ENCODE measurements around the gene KRTAP4-16. TPM values are rescaled to one million over a fixed set of nuclear protein-coding genes. Genes with fewer than 3 reads are reported as not detected.
"Not testable (repeated sequence)": the region's sequence is repeated elsewhere in the genome, so short reads cannot be mapped to it uniquely, and the experiment has no call there.

KRTAP4-16 gene
- total and polyA plus RNA-seq, 10 donors, result not detected

DNA sequence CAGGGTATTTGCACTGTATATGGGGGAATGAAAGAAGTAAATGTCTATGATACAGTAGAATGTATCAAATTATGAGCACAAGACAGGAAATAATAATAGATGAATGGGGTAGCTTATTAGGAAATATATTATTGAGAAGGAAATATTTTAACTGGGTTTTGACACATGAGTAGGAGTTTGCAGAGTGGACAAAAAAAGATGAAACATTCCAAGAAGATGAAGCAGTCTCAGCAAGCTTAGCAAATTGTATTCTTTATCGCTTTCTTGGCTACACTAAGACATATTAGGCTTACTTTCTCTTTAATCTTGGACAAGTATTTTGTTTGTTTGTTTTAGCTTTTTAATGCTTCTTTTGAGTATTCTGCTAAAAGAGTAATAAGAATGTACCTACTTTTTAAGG lies 1.9 kb upstream of the KRTAP4-16 start:
- intact Hi-C loops (cut with DNase I; ENCODE audit: low total_unique reads), result no loop called here
- no peaks in the 10 kb centered on the region for H3K9me3 ChIP-seq
- 94 to 98% (median 95%) methylated on average over 1 of the region's 1 CpG for WGBS, 5 donors

DNA sequence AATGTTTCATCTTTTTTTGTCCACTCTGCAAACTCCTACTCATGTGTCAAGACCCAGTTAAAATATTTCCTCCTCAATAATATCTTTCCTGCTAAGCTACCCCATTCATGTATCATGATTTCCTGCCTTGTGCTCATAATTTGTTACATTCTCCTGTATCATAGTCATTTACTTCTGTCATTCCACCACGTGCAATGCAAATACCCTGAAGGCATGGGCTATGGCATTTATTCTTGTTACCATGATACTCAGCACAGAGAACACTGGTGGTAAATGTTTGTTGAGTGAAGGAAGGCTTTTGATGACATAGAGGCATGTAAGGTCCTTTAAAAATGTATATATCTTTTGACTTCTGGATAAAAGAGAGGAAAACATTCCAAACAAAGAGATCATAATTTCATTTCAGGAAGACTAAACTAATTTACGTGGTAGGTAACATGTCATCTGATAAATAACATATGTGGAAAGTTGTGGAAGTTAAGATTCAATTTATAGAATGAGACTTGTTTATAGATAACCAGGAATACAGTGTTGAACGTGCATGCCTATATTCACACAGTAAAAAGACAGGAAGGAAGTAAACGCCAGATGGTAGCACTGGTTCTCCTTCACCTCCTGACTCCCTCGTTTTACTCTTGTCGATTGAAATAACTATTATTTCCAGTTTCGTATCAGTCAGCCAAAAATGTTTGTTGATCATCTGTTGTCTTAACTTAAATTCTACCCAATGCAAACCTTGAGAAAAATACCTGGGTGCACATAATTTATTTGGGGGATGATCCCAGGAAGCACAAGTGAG lies 2.1 kb downstream of the KRTAP4-16 start:
- H3K4me3 ChIP-seq; H3K36me3 ChIP-seq; DNase-seq; H3K9me3 ChIP-seq; intact Hi-C loops (cut with DNase I; ENCODE audit: low total_unique reads); H3K27me3 ChIP-seq (replicated peaks in 1 of 7); H3K4me1 ChIP-seq: not testable (repeated sequence)
- 10 to 25% (median 18%) methylated on average over 7 of the region's 7 CpGs for WGBS, 5 donors
- peak overlapping the region in 4 of 8 donors; percentile 18 to 47 (median 43) for H3K27ac ChIP-seq

More for the DNA sequence above, 1.9 kb upstream of the KRTAP4-16 start:
- no peak for DNase-seq
- Histone ChIP-seq H3K4me1 (peaks cover 0 to 14% (median 6%) of the 10 kb centered on the region in 6 donors), H3K36me3 (no peaks in the 10 kb centered on the region), H3K27me3 (replicated peaks in 1 of 7) (peaks cover 0 to 6% (median 0%) of the 10 kb centered on the region in 7 donors), H3K4me3 (no peak overlapping the region), H3K27ac (no peak overlapping the region)
- TF ChIP-seq POLR2AphosphoS5 (IDR thresholded peaks at IDR 0.05) (no peak), POLR2A (IDR thresholded peaks at IDR 0.05) (no peak)
- TF ChIP-seq, protein P1, sequence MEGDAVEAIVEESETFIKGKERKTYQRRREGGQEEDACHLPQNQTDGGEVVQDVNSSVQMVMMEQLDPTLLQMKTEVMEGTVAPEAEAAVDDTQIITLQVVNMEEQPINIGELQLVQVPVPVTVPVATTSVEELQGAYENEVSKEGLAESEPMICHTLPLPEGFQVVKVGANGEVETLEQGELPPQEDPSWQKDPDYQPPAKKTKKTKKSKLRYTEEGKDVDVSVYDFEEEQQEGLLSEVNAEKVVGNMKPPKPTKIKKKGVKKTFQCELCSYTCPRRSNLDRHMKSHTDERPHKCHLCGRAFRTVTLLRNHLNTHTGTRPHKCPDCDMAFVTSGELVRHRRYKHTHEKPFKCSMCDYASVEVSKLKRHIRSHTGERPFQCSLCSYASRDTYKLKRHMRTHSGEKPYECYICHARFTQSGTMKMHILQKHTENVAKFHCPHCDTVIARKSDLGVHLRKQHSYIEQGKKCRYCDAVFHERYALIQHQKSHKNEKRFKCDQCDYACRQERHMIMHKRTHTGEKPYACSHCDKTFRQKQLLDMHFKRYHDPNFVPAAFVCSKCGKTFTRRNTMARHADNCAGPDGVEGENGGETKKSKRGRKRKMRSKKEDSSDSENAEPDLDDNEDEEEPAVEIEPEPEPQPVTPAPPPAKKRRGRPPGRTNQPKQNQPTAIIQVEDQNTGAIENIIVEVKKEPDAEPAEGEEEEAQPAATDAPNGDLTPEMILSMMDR (IDR thresholded peaks at IDR 0.05 in 8 of 11, conservative IDR thresholded peaks at IDR 0.05 in 3 of 11), result no peak

DNA sequence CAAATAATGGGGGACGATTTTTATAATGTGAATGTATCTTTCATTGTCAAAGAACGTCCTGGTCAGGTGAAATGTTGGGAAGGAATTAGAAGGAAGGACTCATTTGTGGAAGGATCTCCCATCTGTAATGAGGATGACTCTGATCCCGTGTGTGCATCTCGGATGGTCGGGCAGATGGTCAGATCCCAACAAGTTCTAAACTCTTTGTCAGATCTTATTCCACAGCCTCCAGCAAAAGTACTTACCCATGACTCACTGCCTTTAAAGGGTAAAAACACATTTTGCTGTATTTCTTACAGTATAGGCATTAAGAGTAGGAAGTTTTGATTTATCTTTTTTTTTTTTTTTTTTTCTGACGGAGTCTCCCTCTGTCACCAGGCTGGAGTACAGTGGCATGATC lies 3.5 kb downstream of the KRTAP4-16 start:
- peaks cover 0 to 9% (median 0%) of the 10 kb centered on the region in 6 donors for H3K4me1 ChIP-seq

DNA sequence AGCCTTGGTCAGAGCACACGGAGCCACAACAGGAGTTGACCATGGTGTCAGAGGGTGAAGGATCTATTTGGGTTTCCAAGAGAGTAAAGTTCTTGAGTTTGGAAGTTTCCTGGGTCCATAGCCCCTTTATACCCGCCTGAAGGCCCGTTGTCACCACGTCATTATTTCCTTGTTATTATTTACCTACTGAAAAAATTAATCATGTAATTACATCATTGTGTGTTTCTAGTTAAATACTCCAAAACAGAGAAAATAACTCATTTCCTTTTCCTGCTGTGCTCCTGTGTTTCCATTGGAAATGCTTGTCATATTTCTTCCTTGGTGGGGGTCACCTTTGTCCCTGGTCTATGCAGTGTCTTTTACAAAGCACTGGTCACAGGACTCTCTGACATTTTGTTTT lies 4.0 kb downstream of the KRTAP4-16 start, which contains the start of gene KRTAP4-8:
KRTAP4-8 (minus strand) TSS at position 101 of the 400 bp plus-strand sequence; CDS start at position 43, 58 bp downstream.
- peaks cover 0 to 9% (median 0%) of the 10 kb centered on the region in 7 donors for H3K27me3 ChIP-seq (replicated peaks in 1 of 7)
- no peak within 1 kb of the TSS for H3K27ac ChIP-seq
- peaks cover 0 to 9% (median 0%) of the 10 kb centered on the region in 6 donors for H3K4me1 ChIP-seq
- intact Hi-C loops (cut with DNase I; ENCODE audit: low total_unique reads), result no loop called here
- no peak for DNase-seq
- H3K4me3 ChIP-seq, result no peak within 1 kb of the TSS
- TF ChIP-seq, protein P1 (IDR thresholded peaks at IDR 0.05 in 8 of 11, conservative IDR thresholded peaks at IDR 0.05 in 3 of 11), result no peak
- no peak for TF ChIP-seq POLR2A (IDR thresholded peaks at IDR 0.05)
- TF ChIP-seq POLR2AphosphoS5 (IDR thresholded peaks at IDR 0.05), result no peak
- H3K9me3 ChIP-seq, result peaks cover 0 to 6% (median 0%) of the 10 kb centered on the region in 8 donors
- no peaks in the 10 kb centered on the region for H3K36me3 ChIP-seq
- WGBS, 5 donors, result 62 to 82% (median 78%) methylated on average over 4 of the region's 4 CpGs

More for the DNA sequence above, 3.5 kb downstream of the KRTAP4-16 start:
- Histone ChIP-seq H3K27ac (no peak overlapping the region), H3K27me3 (replicated peaks in 1 of 7) (peaks cover 0 to 9% (median 0%) of the 10 kb centered on the region in 7 donors), H3K36me3 (no peaks in the 10 kb centered on the region), H3K9me3 (peaks cover 0 to 2% (median 0%) of the 10 kb centered on the region in 8 donors), H3K4me3 (no peak overlapping the region)
- TF ChIP-seq, protein P1 (IDR thresholded peaks at IDR 0.05 in 8 of 11, conservative IDR thresholded peaks at IDR 0.05 in 3 of 11), result no peak
- TF ChIP-seq POLR2A (IDR thresholded peaks at IDR 0.05) (no peak), POLR2AphosphoS5 (IDR thresholded peaks at IDR 0.05) (no peak)
- 85 to 94% (median 89%) methylated on average over 6 of the region's 6 CpGs for WGBS, 5 donors
- no peak for DNase-seq
- intact Hi-C loops (cut with DNase I; ENCODE audit: low total_unique reads), result no loop called here

Data from spleen (tissue), 11 donors.